ENCODE measurements around the gene METRN.

The METRN gene

GRCh38 chr16:675884-676564 lies 38.9 kb upstream of the METRN start (continued):
- no peak for TF ChIP-seq TSHZ2 (CRISPR knock-in tag; IDR thresholded peaks at IDR 0.05)
- TF ChIP-seq ZFP30 (CRISPR knock-in tag; IDR thresholded peaks at IDR 0.05) = no peak

- ATAC-seq = no peak
Measured at GRCh38 chr16:676565-676902, 38.4 kb upstream of the METRN start.

GRCh38 chr16:676913-677312 lies 38.0 kb upstream of the METRN start:
- ATAC-seq = no peak
- no peak for TF ChIP-seq CREB5 (CRISPR knock-in tag; IDR thresholded peaks at IDR 0.05; ENCODE audit: low read depth)
- TF ChIP-seq ZC3H10 (CRISPR knock-in tag; IDR thresholded peaks at IDR 0.05) = no peak
- no peak for TF ChIP-seq CSRNP3 (CRISPR knock-in tag; IDR thresholded peaks at IDR 0.05)
- TF ChIP-seq POU6F1 (CRISPR knock-in tag; IDR thresholded peaks at IDR 0.05; ENCODE audit: borderline replicate concordance, low read depth) = no peak
- TF ChIP-seq TSHZ2 (CRISPR knock-in tag; IDR thresholded peaks at IDR 0.05) = no peak
- TF ChIP-seq RARB (CRISPR knock-in tag; IDR thresholded peaks at IDR 0.05) = no peak
- TF ChIP-seq ZFP30 (CRISPR knock-in tag; IDR thresholded peaks at IDR 0.05) = no peak
- no peak for TF ChIP-seq PATZ1 (CRISPR knock-in tag; IDR thresholded peaks at IDR 0.05; ENCODE audit: borderline replicate concordance)
- TF ChIP-seq ZNF8 (CRISPR knock-in tag; IDR thresholded peaks at IDR 0.05) = no peak
- no peak for TF ChIP-seq TCF4 (CRISPR knock-in tag; IDR thresholded peaks at IDR 0.05; ENCODE audit: borderline replicate concordance)
- TF ChIP-seq TOX (CRISPR knock-in tag; IDR thresholded peaks at IDR 0.05; ENCODE audit: borderline replicate concordance) = no peak
- no peak for TF ChIP-seq ZFP3 (CRISPR knock-in tag; IDR thresholded peaks at IDR 0.05)
- no peak for TF ChIP-seq BACH2 (CRISPR knock-in tag; IDR thresholded peaks at IDR 0.05; ENCODE audit: borderline replicate concordance)

More at GRCh38 chr16:676565-676902, 38.4 kb upstream of the METRN start:
- TF ChIP-seq ZFP30 (CRISPR knock-in tag; IDR thresholded peaks at IDR 0.05) = no peak
- no peak for TF ChIP-seq GLIS3 (CRISPR knock-in tag; IDR thresholded peaks at IDR 0.05)
- no peak for TF ChIP-seq CSDC2 (CRISPR knock-in tag; IDR thresholded peaks at IDR 0.05)
- no peak for TF ChIP-seq CSRNP3 (CRISPR knock-in tag; IDR thresholded peaks at IDR 0.05)
- TF ChIP-seq ISL1 (CRISPR knock-in tag; IDR thresholded peaks at IDR 0.05) = no peak
- TF ChIP-seq BACH2 (CRISPR knock-in tag; IDR thresholded peaks at IDR 0.05; ENCODE audit: borderline replicate concordance) = no peak
- TF ChIP-seq TCF4 (CRISPR knock-in tag; IDR thresholded peaks at IDR 0.05; ENCODE audit: borderline replicate concordance) = no peak
- no peak for TF ChIP-seq SNAI2 (CRISPR knock-in tag; IDR thresholded peaks at IDR 0.05)
- TF ChIP-seq ZC3H10 (CRISPR knock-in tag; IDR thresholded peaks at IDR 0.05) = no peak
- TF ChIP-seq ESRRG (CRISPR knock-in tag; IDR thresholded peaks at IDR 0.05) = no peak
- no peak for TF ChIP-seq ARNTL (CRISPR knock-in tag; IDR thresholded peaks at IDR 0.05; ENCODE audit: borderline replicate concordance, low read depth)
- no peak for TF ChIP-seq TOX (CRISPR knock-in tag; IDR thresholded peaks at IDR 0.05; ENCODE audit: borderline replicate concordance)
- no peak for TF ChIP-seq POU6F1 (CRISPR knock-in tag; IDR thresholded peaks at IDR 0.05; ENCODE audit: borderline replicate concordance, low read depth)
